ENCODE results near the gene RAB20. TPM values are rescaled to one million over a fixed set of nuclear protein-coding genes. Genes with fewer than 3 reads are reported as not detected.
A peak's percentile ranks its signal among the peaks of the same experiment; 100 is the strongest.

Gene RAB20
- total RNA-seq, 1 experiment from 2014 or later = 16.6 TPM

- DNase-seq (ENCODE audit: low read depth) = no peak
Observed at GRCh38 chr13:110529522-110530311, 31.8 kb downstream of the RAB20 start.

GRCh38 chr13:110528911-110529310 is 32.6 kb downstream of the RAB20 start:
- peak; percentile 14 for DNase-seq (ENCODE audit: low read depth)

GRCh38 chr13:110528371-110528770 is 33.2 kb downstream of the RAB20 start:
- peak; percentile 21 for DNase-seq (ENCODE audit: low read depth)

- DNase-seq (ENCODE audit: low read depth) = no peak
Observed at GRCh38 chr13:110525328-110526319, 35.9 kb downstream of the RAB20 start.

- peak; percentile 26 for DNase-seq (ENCODE audit: low read depth)
Observed at GRCh38 chr13:110524541-110525257, 36.8 kb downstream of the RAB20 start.

- DNase-seq (ENCODE audit: low read depth) = no peak
Observed at GRCh38 chr13:110523838-110524540, 37.5 kb downstream of the RAB20 start.

- no peak for DNase-seq (ENCODE audit: low read depth)
Observed at GRCh38 chr13:110523180-110523579, 38.3 kb downstream of the RAB20 start.

GRCh38 chr13:110522721-110523120 is 38.8 kb downstream of the RAB20 start:
- DNase-seq (ENCODE audit: low read depth) = no peak

- no peak for DNase-seq (ENCODE audit: low read depth)
Observed at GRCh38 chr13:110521946-110522345, 39.6 kb downstream of the RAB20 start.

GRCh38 chr13:110521296-110521680 is 40.2 kb downstream of the RAB20 start:
- DNase-seq (ENCODE audit: low read depth) = no peak

- DNase-seq (ENCODE audit: low read depth) = peak; percentile 68
Observed at GRCh38 chr13:110520431-110521295, 40.9 kb downstream of the RAB20 start.

- no peak for DNase-seq (ENCODE audit: low read depth)
Observed at GRCh38 chr13:110519506-110519905, 42.0 kb downstream of the RAB20 start.

- DNase-seq (ENCODE audit: low read depth) = no peak
Observed at GRCh38 chr13:110519046-110519445, 42.5 kb downstream of the RAB20 start.

- DNase-seq (ENCODE audit: low read depth) = no peak
Observed at GRCh38 chr13:110518571-110518970, 43.0 kb downstream of the RAB20 start.

- DNase-seq (ENCODE audit: low read depth) = no peak
Observed at GRCh38 chr13:110518226-110518525, 43.3 kb downstream of the RAB20 start.

- DNase-seq (ENCODE audit: low read depth) = no peak
Observed at GRCh38 chr13:110517505-110518225, 43.9 kb downstream of the RAB20 start.

GRCh38 chr13:110516500-110516899 is 45.0 kb downstream of the RAB20 start:
- no peak for DNase-seq (ENCODE audit: low read depth)

GRCh38 chr13:110512198-110512740 is 49.3 kb downstream of the RAB20 start:
- no peak for DNase-seq (ENCODE audit: low read depth)

GRCh38 chr13:110511509-110512181 is 49.9 kb downstream of the RAB20 start:
- no peak for DNase-seq (ENCODE audit: low read depth)

Measured in RPMI7951 (cell line).